SU-DHL-6 (cell line): ENCODE results near the gene CPLX4.

ENCODE experiments used
- EZH2phosphoT487 ChIP-seq: fragments of 200-600 bp; sonication (generic), shearing (Covaris generic); conservative IDR thresholded peaks from 2 replicates; pipeline ENCODE4 v1.6.1; 2018; ENCODE audit warnings: mild to moderate bottlenecking, antibody characterized with exemption, low read length, moderate library complexity, mixed read lengths
- TF ChIP-seq, protein P1 (sequence below): fragments of 200-600 bp; sonication (generic); IDR thresholded peaks from one replicate; pipeline ENCODE4 v1.5.1; 2017; ENCODE audit warnings: antibody characterized with exemption, mild to moderate bottlenecking, low read length, moderate library complexity; ENCODE audit not compliant: insufficient read depth, poor library complexity, severe bottlenecking

GRCh38 chr18:59303656-59304195, 14.7 kb downstream of the CPLX4 start:
- TF ChIP-seq, protein P1, sequence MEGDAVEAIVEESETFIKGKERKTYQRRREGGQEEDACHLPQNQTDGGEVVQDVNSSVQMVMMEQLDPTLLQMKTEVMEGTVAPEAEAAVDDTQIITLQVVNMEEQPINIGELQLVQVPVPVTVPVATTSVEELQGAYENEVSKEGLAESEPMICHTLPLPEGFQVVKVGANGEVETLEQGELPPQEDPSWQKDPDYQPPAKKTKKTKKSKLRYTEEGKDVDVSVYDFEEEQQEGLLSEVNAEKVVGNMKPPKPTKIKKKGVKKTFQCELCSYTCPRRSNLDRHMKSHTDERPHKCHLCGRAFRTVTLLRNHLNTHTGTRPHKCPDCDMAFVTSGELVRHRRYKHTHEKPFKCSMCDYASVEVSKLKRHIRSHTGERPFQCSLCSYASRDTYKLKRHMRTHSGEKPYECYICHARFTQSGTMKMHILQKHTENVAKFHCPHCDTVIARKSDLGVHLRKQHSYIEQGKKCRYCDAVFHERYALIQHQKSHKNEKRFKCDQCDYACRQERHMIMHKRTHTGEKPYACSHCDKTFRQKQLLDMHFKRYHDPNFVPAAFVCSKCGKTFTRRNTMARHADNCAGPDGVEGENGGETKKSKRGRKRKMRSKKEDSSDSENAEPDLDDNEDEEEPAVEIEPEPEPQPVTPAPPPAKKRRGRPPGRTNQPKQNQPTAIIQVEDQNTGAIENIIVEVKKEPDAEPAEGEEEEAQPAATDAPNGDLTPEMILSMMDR: no peak
- TF ChIP-seq EZH2phosphoT487: 0 out of 2 replicates have a peak, but pooled peaks have one; percentile 72
